HG03025 (cell line): ENCODE data around the gene ACTG1.

Experiments
- ATAC-seq: cut with Tn5 transposase; IDR thresholded peaks from one replicate; pipeline ENCODE4 v1.9.1; 2021; ENCODE audit warnings: mild to moderate bottlenecking, moderate library complexity; ENCODE audit not compliant: unreplicated experiment, low FRiP score

The ACTG1 gene

DNA sequence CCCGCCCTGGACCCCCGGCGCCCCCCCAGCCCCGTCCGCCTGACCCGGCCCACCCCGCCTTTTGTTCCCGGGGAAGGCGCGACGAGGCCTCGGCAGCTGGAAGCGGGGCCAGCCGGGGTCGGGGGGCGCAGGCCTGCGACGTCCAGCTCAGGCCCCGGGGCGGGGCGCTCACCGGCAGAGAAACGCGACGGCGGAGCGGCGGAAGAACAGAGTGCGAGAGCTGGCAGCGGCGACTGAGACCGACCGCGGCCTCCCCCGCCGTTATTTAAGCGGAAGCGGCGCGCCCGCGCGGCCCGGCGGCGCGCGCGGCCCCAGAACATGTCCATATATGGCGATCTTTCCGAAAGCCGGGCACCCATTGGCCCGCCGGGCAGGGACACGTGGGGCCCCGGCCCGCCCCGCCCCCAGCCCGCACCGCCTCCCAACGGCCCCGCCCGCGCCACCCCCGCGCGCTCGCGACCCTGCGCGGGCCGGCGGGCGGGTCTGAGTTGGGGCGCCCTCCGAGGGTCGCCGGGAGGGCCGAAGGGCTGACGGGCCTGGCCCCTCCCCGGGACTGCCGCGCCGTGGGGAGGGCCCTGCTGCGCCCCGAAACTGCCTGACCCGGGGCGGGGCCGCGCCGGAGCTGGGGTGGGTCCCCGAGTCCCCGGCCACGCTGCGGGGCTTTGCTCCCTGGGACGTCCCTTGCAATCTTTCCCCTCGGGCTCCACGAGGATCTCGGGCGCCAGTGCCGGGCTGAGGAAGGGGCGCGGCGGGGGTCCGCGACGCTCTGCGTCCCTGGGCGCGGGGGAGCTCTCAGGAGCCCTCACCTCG lies at the start of gene ACTG1:
ACTG1 (minus strand) TSS at position 238 of the 810 bp plus-strand sequence. CDS start 445 bp downstream, outside the sequence.
- ATAC-seq: peak; percentile 39

DNA sequence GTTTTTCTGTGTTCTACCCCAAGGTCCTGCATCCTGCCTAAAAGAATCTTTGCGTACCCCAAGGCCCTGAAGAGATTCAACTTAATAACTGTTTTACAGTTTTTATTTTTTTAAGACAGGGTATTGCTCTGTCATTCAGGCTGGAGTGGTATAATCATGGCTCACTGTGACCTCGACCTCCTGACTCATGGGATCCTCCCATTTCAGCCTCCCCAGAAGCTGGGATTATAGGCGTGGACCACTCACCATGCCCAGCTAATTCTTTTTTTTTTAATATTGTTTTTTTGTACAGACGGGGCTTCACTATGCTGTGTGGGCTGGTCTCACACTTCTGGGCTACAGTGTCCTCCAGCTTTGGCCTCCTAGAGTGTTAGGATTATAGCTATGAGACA lies 48.9 kb upstream of the ACTG1 start:
- ATAC-seq: no peak

DNA sequence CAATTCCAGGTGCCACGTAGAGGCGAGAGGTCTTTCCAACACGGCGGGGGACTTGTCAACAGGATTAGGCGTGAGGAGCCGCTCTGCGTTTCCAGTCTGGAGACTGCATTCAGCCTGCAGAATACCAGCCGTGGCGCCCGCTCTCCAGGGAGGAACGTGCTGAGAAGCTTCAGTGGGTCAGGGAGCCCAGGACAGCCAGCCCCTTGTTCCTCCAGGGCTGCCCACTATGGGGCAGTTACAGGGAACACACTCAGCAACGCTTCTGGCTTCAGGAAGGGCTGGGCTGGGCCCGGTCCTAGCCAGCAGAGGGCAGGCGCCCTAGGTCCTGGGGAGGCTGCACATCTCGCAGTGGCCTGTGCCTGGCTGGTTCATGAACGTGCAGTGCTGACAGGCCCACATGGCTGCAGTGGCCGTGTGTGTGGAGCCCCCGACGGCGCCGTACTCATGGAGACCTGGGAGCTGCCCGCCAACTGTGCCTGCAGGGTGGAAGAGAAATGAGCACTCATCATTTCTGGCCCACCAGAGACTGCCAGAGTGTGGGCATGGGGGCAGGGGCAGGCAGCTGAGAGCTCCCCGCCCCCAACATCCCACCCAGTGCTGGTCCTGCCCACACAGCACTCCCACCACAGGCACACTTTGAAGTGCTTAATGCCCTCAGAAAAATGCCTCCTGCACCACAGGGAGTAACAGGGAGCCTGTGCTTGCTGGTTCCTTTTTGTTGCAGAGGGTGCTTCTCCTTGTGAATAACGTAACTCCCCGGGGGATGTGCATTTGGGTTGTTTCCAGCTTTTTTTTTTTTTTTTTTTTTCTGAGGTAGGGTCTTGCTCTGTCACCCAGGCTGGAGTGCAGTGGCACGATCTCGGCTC lies 46.6 kb upstream of the ACTG1 start:
- no peak for ATAC-seq

DNA sequence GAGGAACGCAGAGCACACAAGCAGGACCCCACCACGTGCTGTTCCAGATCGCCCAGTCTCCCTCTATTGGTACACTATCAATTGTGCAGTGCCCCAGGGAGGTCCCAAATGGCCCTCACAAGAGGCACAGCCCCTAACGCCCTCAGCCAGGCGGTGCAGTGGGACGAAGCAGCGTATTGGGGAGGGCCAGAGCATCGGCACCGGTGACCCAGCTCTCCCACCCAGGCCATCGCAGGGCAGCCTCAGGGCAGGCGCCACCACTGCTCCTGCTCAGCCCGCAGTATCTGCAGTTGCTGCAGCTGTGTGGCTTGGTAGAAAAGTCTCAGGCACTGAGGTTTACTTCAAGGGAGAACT lies 45.5 kb upstream of the ACTG1 start:
- no peak for ATAC-seq

DNA sequence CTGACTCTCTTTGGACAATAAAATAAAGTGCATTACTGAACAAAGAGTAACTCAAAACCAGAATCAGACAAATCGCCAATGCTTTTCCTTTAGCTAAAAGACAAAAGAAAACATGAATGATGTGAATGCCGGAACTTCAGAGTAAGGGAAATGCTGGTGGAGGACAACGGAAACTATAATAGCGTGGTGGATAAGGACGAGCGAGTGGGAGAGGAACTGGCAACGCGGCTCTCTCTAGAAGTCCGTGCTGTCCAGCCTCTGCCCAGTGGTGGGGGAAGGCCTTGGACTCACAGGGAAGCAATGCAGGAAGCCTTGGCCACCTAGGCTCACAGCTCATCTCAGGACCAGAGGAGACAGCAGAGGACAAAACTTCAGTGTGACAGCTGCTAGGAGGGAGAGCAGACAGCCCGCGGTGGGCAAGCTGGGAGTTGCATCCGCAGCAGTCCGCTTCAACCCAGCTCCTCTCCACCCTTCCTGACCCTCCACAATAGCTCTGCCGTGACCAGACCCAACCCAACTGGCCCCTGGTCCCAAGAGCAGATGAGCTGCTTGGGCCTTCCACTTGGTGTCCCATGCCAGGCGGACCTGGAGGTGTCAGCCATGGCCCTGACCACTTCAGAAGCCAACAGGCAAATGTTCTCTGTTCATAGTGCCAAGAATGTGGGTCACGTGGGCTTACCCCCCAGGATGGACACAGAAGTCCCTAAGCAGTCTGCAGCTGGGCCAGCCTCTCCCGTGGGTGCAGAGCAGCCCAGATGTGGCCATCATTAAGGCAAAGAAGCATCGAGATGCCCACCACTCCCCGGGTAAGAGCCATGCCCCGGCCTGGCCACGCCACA lies 44.9 kb upstream of the ACTG1 start:
- no peak for ATAC-seq

DNA sequence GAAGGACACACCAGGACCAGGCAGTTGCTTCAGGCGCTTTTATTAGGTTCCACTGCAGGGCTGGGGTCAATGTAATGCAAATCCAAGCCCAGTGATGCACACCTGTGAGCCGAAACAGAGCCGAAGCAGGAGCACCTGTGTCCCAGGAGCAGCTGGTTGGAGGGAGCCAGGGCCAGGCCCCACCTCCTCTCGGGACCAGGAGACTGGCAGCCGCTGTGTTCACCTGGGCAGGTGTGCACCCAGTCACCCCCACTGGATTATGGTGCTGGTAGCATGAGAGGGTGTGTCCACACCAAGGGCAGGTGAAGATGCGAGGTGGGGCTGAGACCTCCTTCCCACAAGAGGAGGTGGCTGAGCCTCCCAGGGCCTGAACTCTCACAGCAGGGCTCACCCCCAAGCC lies 44.3 kb upstream of the ACTG1 start:
- no peak for ATAC-seq

DNA sequence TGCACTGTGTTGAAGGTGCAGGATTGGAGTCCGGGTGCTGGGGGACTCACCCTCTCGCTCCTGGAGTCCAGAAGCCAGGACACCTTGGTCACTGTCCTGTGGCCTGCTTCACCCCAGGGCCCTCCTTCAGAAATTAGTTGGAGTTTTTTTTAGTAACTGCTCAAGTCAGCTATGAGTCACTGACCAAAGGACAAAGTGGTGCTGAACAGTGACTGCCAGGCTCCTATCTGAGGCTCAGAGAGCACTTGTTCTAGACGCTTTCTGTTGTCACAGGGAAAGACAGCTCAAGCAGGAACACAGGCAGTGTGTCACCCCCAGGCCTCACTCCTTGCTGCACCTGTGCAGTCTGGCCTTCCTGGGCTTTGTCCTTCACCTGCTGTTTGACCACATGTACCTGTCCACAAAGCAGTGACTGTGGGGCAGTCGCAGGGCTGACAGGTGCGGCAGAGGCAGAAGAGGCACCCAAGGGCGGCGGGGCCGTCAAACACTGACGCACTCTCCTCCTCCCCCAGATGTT lies 43.6 kb upstream of the ACTG1 start:
- ATAC-seq: no peak

DNA sequence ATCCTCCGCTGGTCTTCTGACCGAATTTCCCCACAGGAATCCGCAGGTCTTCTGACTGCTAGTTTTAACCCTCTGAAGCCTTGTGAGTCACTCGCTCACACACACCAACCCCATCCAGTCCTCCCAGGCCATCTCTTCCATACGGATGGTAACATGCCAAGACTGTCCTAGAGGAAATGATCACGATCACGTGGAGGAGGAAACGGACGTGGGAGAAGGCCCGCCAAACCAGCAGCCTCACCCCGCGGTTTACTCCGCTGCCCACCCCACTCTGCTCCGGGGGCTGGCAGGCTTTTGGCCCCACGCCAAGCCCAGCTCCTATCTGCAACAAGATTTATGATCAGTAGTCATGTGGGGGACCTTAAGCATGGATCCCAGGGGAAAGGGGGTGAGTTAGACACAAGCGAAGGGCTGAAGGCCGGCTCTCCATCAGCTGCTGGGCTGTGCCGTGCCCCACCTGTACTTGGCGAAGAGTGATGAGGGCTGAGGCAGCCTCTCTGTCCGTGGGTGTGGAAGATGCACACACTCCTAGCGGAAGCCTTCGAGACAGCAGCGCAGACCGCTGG lies 41.1 kb upstream of the ACTG1 start:
- no peak for ATAC-seq

DNA sequence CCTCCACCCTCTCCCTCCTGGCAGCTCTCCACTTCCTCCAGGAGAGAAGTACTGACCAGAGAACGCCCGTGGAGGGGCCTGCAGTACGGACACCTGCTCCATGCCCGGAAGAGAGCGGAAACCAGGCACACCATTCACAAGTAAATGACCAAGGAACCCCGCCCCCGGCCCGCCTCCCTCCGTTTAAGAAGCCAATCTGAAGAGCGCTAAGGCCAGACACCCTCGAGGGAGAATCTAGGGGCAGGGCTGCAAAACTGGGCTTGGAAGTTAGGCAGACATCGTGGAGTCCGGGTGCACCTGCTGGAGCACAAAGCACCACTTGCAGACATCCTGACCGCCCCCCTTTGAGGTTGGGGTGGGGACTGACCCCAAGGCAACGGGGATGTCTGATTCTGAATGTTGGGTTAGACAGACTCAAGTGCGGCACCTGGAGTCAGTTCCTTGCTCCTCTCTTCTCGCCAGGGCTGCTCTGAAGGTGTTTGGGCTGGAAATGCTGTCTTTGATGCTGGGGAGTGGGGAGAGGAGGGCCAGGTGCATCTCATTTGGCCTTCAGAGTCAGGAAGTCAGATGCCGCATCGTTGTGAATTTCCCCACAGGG lies 40.5 kb upstream of the ACTG1 start:
- no peak for ATAC-seq

DNA sequence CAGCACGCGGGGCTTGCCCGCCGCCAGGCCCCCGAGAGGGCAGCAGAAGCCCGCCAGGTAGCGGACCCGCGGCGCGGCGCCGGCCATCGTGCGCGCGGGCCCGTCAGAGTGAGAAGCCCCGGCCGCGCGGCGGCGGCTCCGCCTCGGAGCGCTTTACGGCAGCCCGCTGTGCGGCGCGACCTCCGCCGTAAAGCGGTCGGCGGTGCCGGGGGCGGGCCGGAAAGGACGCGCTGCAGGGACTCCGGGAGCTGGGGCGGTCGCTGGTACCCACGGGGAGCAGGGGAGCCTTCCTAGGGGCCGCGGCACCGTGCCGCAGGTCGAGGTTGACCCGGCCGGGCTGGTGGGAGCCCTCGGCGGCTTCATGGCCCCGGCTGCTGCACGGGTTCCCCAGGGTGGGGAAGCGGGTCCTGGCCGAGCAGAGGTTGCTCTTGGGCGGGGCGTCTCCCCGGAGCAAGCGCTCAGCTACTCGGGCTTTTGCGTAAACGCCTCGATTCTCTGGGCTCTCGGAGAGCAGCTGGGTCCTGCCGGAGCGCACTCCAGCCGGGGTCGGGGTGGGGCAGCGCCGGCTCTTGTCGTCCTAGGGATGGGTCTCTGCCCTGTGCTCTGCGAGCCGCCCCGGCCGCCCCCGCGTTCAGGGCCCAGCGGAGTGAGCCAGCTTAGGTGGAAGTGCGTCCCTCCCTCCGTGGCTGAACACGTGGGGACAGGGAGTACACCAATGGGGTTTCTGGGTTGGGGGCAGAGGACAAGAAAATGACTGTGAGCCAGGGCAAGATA lies 39.8 kb upstream of the ACTG1 start, which contains the start of gene FAAP100:
FAAP100 (minus strand) TSS at position 110 of the 774 bp plus-strand sequence; CDS start at position 87, 23 bp downstream.
- no peak for ATAC-seq

DNA sequence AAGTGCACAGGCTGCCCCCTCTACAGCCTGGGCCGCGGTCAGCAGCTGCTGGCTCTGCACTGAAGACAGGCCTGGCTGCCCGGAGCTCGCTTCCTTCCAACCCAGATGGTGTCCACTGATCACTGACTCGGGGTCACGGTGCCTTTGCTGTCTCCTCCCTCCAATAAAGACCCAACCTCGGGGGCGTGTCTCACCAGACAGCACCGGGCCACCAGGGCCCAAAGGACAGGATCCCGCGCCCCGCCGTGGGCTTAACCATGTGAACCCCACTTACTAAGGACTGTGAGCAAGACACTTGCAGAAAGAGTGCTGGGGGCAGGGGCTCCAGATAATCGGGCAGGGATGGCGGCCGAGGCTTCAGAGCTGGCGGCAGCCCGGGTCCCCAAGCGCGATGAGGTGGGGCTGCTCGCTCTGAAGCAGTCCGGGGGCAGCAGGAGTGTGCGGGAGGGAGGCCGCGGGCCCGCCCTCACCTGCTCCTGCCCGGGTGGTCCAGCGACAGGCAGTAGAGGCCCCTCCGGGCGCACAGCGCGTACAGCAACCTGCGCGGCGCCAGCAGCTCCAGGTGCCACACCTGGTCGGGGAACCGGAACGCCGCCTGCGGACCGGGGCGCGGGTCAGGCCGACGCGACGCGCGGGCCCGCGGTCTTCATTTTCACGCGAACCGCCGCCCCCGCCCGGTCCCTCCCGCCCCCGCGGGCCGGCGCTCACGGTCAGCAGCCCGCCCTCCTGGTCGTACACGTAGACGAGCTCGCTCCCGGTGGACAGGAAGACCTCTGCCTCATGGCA lies 39.1 kb upstream of the ACTG1 start:
- ATAC-seq: no peak

DNA sequence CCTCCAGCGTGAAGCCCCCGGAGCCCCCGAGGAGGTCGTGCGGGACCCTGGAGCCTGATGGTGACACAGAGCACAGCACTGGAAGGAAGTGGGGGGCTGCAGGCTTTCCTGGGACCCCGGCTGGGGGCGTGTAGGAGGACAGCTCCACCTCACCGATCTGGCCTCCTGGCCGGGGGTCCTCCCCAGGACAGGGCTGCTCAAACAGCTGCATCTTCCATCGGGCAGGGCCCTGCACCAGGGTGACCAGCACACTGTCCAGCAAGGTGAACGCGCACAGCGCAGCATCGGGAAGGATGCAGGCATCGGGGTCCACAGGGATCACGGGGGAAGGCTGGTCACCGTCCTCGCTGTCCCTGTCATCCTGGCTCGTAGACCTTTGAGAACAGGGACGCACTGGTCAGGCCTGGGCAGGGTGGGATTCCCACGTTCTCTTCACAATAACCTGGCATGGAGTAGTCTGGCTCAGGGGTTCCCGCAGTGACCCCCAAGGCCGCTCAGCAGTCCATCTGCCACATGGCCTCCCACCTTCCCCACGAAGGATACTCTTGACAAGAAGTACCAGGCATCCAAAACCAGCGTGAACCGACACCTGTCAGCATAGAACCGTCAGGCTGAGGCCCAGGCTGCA lies 38.3 kb upstream of the ACTG1 start:
- ATAC-seq: no peak

DNA sequence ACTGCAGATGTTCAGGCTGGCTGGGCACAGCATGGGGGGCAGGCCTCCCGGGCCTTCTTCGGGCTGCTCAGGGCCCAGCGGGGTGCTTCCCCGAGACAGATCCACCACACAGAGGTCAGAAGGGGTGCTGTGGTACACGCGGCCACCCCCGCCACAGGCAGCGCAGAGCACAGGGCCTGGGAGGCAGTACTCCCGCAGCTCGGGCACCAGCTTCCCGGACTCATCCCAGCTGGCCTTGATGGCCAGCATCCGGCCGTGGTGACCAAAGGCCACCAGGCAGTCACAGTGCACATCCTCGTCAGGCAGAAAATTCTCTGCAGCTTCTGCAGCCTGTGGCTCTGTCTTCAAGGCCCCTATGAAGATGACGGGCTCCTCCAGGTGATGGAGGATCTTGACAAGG lies 37.7 kb upstream of the ACTG1 start:
- no peak for ATAC-seq

DNA sequence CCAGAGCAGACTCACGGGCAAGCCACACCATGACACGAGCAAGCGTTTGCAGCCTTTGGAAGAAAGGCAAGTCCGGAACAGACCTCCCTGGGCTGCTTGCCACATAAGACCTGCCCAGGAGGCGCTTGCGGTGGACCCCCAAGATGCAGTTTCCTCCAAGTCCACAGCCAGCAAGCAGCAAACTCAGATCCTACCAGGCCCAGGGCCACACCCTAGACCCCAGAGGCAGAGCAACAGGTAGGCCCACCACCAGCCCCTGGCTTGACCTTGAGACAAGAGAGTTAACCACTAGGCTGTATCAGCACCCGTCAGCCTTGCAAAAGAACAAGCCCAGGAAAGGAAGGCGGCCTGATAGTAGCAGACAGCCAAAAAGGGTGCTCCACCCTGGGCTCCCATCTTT lies 37.2 kb upstream of the ACTG1 start:
- ATAC-seq: no peak

DNA sequence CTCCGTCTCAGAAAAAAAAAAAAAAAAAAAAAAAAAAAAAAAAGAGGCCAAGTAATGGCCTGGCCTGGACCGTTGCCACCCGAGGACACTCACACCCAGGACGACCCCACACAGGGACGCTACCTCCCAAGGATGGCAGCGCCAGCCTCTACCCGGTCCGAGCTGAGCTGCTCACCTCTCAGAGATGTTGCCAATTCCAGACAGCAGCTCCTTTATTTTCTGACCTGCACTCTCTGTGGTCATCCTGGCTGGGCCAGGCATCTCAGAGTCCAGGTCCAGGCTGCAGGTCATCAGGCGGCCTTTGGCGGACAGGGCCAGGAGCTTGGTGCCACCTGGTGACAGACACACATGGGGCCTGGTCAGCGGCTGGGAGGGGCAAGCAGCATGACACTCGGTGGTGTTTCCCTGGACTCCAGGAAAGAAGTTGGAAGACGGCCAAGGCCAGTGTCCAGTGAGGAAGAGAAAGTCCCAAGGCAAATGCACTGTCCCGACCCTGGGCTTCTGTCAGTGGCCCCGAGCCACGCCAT lies 36.5 kb upstream of the ACTG1 start:
- no peak for ATAC-seq

DNA sequence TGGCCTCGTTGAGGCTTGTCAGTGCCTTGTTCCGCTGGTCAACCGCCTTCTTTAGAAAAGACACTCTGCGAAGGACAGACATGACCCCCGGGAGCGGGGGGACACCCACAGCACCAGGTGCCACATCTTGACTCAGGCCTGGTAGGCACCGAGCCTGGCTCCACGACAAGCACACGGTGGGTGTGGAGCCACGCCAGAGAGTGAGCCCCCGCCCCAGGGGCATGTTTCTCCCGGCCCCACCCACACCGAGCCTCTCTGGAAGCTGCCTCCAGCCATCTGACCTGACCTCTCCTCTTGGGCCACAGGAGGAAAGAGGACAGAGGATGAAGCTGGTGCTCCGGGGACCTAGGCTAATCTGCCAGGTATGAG lies 35.0 kb upstream of the ACTG1 start:
- no peak for ATAC-seq

DNA sequence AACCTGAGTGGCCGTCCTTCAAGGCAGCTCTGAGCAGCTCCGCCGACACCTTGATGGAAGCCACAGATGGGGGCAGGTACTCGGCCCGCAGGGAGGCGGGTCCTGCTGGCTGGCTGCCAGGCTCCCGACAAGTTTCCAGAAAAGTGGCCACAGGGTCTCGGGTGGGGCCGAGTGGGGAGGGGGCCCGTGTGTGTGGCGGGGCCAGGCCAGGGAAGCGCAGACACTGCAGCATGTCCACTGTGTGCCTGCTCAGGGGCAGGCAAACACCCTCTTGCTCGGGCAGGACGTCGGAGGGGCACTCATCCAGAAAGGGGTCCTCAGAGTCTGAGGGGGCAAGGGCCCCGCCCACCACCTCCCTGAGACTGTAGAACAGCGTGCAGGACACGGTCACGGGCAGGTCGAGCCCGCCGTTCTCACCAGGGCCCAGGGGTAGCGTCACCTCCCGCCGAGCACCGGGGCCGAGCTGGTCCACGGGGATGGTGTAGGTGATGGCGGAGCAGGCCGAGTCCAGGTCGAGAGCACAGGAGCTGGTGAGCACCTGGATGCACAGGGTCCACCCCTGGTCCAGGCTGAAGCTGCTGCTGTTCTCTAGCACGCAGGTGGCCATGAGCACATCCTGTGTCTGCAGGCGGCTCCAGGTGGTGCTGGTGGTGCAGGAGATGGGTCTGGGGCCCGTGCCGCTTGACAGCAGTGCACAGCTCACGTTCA lies 34.5 kb upstream of the ACTG1 start:
- no peak for ATAC-seq
